ENCODE data around the gene GNG4. TPM values are rescaled to one million over a fixed set of nuclear protein-coding genes. Genes with fewer than 3 reads are reported as not detected.

The GNG4 gene
- total and polyA plus RNA-seq, 7 donors = 0.04 to 0.41 (median 0.05) TPM; not detected in 4

GRCh38 chr1:235657747-235658526, 8.4 kb upstream of the GNG4 start:
- no peaks in the 10 kb centered on the region for H3K9me3 ChIP-seq
- TF ChIP-seq CTCF (IDR thresholded peaks at IDR 0.05) = no peak
- ATAC-seq = no peak
- 63 to 74% (median 66%) methylated on average over 5 of the region's 5 CpGs for WGBS, 3 donors
- H3K4me3 ChIP-seq = no peak overlapping the region
- H3K27ac ChIP-seq = no peak overlapping the region
- peaks cover 0 to 27% (median 4%) of the 10 kb centered on the region in 3 donors for H3K27me3 ChIP-seq (ENCODE audit: insufficient read depth in 3 of 3, low read length in 2 of 3)
- no peak for DNase-seq
- peaks cover 0 to 23% of the 10 kb centered on the region in 2 donors for H3K36me3 ChIP-seq (ENCODE audit: insufficient read depth in 1 of 2, low read depth in 1 of 2)
- H3K4me1 ChIP-seq = no peaks in the 10 kb centered on the region
- intact Hi-C loops (cut with DNase I) = no loop called here

GRCh38 chr1:235657269-235657668, 7.7 kb upstream of the GNG4 start:
- peaks cover 0 to 34% (median 4%) of the 10 kb centered on the region in 3 donors for H3K27me3 ChIP-seq (ENCODE audit: insufficient read depth in 3 of 3, low read length in 2 of 3)
- DNase-seq = no peak
- ATAC-seq = no peak
- no peaks in the 10 kb centered on the region for H3K9me3 ChIP-seq
- no peak overlapping the region for H3K4me3 ChIP-seq
- no peak overlapping the region for H3K27ac ChIP-seq
- intact Hi-C loops (cut with DNase I) = no loop called here
- no peaks in the 10 kb centered on the region for H3K4me1 ChIP-seq
- WGBS, 3 donors = 69 to 80% (median 70%) methylated on average over 5 of the region's 5 CpGs
- H3K36me3 ChIP-seq (ENCODE audit: insufficient read depth in 1 of 2, low read depth in 1 of 2) = peaks cover 0 to 16% of the 10 kb centered on the region in 2 donors
- no peak for TF ChIP-seq CTCF (IDR thresholded peaks at IDR 0.05)

GRCh38 chr1:235652364-235652763, 2.8 kb upstream of the GNG4 start:
- no peak for TF ChIP-seq CTCF (IDR thresholded peaks at IDR 0.05)
- H3K9me3 ChIP-seq = no peaks in the 10 kb centered on the region
- H3K4me3 ChIP-seq = no peak overlapping the region
- ATAC-seq (no peak), DNase-seq (no peak)
- intact Hi-C loops (cut with DNase I) = no loop called here
- WGBS, 3 donors = 91 to 93% (median 92%) methylated on average over 11 of the region's 11 CpGs
- H3K27me3 ChIP-seq (ENCODE audit: insufficient read depth in 3 of 3, low read length in 2 of 3) = peaks cover 4 to 83% (median 23%) of the 10 kb centered on the region in 3 donors
- H3K27ac ChIP-seq = no peak overlapping the region
- no peaks in the 10 kb centered on the region for H3K36me3 ChIP-seq (ENCODE audit: insufficient read depth in 1 of 2, low read depth in 1 of 2)
- H3K4me1 ChIP-seq = peaks cover 7% of the 10 kb centered on the region

GRCh38 chr1:235651170-235651806, 1.7 kb upstream of the GNG4 start:
- Histone ChIP-seq H3K36me3 (ENCODE audit: insufficient read depth in 1 of 2, low read depth in 1 of 2) (no peaks in the 10 kb centered on the region), H3K4me3 (no peak overlapping the region), H3K4me1 (peaks cover 7% of the 10 kb centered on the region), H3K27me3 (ENCODE audit: insufficient read depth in 3 of 3, low read length in 2 of 3) (peaks cover 4 to 93% (median 23%) of the 10 kb centered on the region in 3 donors), H3K9me3 (no peaks in the 10 kb centered on the region), H3K27ac (no peak overlapping the region)
- no peak for ATAC-seq
- no peak for DNase-seq
- intact Hi-C loops (cut with DNase I) = no loop called here
- WGBS, 3 donors = 41 to 43% (median 43%) methylated on average over 10 of the region's 10 CpGs
- TF ChIP-seq CTCF (IDR thresholded peaks at IDR 0.05) = no peak

All from psoas muscle (tissue), 8 donors.